T47D (cell line): Measurements from ENCODE around the gene GPM6B.

Experiments used
- DNase-seq, 2 experiments: peaks; one replicate each; pipeline versions ENCODE4 v3.0.0 to v3.0.0-alpha.2; 2011 to 2012; ENCODE audit warnings: low read depth in 1 of 2, low spot score in 1 of 2
- JUND ChIP-seq: IDR thresholded peaks from 2 replicates; pipeline ENCODE4 v1.6.1; 2012; ENCODE audit warnings: low read depth
- in situ Hi-C: cut with HindIII; loops from 2 replicates; pipeline ENCODE4 v1.10.0; 2016; ENCODE audit warnings: low sequenced_read_pairs, low pct_unique_long_range_greater_than_20kb

The GPM6B gene, protein sequence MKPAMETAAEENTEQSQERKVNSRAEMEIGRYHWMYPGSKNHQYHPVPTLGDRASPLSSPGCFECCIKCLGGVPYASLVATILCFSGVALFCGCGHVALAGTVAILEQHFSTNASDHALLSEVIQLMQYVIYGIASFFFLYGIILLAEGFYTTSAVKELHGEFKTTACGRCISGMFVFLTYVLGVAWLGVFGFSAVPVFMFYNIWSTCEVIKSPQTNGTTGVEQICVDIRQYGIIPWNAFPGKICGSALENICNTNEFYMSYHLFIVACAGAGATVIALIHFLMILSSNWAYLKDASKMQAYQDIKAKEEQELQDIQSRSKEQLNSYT

DNA sequence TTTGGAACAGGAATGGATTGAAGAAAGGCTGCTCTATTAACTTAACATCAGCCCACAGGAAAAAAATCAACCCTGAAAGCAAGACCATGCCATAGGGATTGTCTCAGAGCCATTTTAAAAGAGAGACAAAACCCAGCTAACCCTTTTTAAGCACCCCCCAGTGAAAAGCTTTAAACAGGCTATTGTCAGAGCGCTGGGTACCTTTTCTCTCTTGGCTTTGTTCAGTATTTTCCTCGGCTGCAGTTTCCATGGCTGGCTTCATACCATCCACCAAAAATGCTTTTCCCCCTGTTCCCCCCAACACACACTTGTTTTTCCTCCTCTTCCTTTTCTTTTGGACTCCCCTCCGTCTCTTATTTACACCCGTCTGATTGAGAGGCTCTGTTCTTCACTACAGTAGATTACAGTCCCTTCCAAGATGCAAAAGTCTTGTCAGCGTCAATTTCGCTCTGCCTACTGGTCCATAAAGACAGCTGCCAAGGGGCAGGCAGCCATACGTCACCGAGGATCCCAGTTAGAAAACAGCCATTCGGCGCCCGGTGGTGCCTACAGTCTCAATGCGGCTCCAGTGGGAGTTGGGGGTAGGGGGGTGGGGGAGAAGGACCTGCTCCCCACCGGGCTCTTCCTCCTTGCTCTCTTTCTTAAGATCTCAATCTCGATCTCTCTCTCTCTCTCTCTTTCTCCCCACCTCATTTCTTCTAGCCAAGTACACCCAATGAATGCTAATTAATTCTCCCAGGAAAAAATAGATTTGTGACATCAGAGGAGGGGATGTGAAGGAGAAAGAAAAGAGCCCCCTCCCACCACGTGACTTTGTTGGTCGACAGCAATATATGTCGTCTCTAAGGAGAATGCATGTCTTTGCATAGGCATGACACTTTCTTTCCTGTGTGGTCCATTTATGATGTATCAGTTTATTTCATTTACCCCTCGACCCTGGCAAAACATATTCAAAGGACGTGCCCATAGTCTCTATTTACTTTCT lies at the start of gene GPM6B:
Gene GPM6B, minus strand, starts transcription at position 451 of the 985 bp plus-strand sequence. Its CDS starts 189 bp downstream, at position 262.
- DNase-seq = no peak
- in situ Hi-C loops = no loop called here
- TF ChIP-seq JUND = no peak

DNA sequence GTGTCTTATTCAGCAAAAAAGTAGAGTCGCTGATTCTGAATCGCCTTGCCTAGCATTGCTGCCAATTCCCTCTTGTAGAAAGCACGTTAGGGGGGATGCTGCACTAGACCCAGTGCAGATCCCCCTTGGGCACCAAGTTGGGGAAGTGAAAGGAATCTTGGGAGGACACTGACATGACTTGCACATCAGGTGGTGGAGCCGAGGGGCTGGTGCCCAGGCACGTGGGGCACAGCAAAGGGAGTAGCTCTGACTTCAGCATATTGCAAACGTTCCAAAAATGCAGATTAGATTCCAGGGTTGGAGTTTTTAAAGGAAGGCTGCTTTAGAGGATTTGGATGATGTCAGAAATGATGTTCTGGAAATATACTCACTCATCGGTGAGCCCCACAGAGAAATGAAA lies 47.4 kb upstream of the GPM6B start:
- in situ Hi-C loops = no loop called here
- no peak for TF ChIP-seq JUND
- DNase-seq = no peak

DNA sequence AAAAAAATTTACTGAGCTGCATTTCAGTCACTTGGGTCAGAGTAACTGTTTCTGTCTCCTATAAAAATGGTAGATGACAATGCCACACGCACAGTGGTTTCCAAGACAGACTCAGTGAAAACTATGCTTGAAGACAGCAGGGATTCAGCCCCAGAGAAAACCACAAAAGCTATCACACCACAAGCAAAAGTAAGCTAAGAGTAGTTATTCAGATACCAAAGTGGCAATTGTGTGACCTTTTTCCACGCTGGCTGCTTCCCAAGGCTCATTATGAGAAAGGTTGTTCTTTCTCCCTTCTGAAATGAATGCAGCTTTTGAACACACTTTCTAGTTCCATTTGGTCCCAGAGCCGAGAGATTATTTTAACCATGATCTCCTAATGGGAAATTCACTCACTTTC lies 46.4 kb upstream of the GPM6B start:
- DNase-seq = no peak
- no peak for TF ChIP-seq JUND
- in situ Hi-C loops = no loop called here

DNA sequence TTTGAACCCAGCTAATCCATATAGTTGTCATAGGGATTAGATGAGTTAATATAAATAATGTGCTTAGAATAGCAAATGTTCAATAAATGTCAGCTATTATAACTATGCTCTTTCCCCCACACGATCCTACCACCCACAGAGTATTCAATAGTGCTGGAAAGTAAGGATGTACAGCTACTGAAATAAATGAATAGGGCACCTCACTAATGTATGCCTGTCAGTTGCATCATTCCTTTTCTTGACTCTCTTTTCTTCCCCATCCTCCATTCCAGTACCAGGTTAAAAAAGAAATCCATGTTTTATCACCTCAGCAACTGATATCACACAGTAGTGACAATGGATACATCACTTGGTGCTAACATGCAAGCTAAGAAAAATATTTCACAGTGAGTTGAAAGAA lies 42.8 kb upstream of the GPM6B start:
- no peak for TF ChIP-seq JUND
- DNase-seq = no peak
- in situ Hi-C loops = no loop called here

DNA sequence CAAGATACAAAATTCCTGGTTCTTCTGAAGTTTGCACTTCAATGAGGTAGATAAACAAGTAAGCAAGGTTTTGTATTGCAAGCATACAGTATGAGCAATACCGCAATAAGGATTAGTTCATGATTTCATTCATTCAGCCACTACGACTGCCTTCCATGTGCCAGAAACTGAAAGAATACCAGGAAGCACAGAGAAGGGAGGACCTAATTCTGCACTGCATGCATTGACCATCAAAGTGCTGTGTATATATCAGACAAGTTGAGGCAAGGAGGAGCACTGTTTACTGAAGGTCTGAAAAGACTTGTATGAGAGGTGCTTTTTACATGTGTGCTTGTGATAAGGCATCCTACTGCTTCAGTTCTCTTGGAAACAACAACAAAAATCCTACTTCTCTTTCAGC lies 40.9 kb upstream of the GPM6B start:
- no peak for DNase-seq
- TF ChIP-seq JUND = no peak
- in situ Hi-C loops = no loop called here

DNA sequence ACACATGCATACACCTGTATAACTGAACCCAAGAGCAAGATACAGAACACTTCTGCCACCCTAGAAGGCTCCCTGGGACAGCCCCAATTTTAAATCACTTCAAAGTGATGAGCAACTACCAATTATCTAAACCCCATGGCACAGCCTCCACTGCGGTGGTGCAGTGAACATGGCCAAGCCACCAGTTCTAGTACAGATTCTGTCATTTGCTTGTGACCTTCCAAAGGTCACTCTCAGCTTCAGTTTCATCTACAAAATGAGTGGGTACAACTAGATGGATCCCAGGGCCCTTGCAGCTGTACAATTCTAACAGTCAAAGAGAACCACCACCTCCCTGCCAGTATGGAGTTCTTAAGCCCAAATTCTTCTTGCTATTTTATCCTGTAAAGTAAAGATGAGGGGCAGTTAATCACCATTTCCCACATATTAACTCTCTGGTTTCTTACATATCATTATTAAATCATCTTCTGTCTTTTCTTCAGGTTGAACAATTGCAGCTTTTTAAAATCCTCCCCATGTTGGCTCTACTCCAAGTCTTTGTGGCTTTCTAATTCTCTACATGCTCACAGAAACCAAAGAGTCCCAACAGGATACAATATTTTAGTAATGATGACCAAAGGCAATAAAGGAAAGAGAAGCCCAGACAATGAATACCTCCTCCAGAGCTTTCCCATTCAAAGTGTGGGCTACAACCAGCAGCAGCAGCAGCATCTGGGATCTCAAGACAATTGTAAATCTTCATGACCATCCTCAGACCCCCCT lies 39.0 kb upstream of the GPM6B start:
- DNase-seq = no peak
- in situ Hi-C loops = no loop called here
- no peak for TF ChIP-seq JUND

DNA sequence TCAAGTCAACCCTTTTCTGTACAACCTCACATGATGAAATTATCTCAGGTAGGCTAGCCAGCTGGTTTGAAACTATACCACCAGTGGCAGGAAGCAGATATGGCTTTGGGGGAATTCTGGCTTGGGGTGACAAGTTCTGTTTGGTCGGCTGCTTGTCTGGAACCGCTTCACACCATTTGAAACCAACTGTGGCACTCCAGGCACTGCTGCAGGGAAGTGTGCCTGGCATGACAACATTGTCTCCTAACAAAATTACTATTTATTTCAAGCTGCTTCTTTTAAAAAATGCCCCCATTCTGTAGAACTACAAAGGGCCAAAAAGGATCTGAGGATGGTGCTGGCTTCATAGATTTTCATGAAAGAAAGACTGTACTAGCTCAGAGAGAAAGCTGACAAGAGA lies 37.1 kb upstream of the GPM6B start:
- DNase-seq = no peak
- in situ Hi-C loops = no loop called here
- no peak for TF ChIP-seq JUND

DNA sequence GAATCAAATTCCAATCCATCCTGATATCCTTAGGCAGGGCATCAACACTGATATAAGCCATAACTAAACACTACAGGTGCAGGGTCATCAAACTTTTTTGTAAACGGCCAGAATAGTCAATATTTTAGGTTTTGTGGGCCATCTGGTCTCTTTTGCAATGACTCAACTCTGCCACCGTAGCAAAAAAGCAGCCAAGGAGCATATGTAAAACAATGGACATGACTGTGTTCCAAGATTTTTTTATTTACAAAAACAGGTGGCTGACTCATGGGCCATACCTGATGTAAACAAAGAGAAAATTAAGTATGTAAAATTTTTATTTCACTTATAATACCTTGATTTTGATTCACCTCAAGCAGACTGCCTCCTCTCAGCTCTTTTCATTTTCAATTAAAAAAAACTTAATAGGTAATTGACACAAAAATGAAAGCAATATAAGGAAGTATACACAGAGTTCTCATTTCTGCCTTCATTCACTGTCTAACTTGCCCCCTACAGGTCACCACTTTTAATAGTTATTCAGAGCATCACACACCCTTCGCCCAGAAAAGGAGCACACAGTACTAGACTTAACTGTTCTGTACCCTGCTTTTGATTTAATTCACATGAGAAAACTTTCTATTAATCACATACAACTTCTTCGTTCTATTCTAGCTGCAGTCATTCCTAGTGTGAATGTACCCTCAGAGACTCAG lies 35.3 kb upstream of the GPM6B start:
- no peak for DNase-seq
- TF ChIP-seq JUND = no peak
- in situ Hi-C loops = no loop called here

DNA sequence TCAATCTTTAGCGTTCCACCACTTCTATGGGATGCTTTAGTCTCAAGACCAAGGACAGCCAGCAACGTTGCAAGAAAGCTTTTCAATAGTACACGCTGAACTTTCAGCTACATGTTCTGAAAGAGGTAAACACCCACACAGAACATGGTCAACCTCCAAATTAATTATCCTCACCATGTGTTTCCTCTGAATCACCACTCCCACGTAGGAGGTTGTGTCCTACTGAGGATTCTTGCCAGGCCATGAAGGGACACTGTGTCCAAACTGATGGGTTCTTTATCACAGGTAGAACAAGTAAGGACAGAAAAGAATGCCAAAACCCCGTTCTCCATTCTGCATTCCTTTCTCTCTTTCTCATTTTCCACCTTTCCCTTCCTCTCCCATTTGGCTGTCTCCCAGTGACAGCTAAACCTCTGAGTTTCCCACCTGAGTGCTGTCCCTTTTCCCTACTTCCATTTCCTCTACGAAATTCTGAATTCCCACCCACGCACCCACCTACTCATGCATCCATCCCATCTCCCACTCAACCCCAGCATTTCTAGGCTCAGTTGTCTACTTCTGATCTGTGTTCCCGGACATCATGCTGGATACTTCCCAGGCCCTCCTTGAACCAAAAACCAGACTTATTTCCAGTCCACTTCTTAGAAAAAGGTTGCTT lies 29.0 kb upstream of the GPM6B start:
- in situ Hi-C loops = no loop called here
- DNase-seq = no peak
- TF ChIP-seq JUND = no peak

DNA sequence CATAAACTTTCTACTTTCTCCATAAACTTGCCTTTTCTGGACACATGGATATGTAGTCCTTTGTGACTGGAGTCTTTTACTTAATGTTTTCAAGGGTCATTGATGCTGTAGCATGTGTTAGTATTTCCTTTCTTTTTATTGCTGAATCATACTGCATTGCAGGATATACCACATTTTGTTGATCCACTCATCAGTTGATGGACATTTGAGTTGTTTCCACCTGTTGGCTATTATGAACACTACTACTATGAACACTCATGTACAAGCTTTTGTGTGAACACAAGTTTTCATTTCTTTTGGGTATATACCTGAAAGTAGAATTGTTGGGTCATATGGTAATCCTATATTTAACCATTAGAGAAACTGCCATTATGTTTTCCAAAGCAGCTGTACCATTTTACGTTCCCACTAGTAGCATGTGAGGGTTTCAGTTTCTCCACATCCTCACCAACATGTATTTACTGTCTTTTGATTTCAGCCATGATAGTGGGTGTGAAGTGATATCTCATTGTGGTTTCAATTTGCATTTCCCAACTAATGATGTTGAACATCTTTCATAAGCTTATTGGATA lies 26.3 kb upstream of the GPM6B start:
- TF ChIP-seq JUND = no peak
- in situ Hi-C loops = no loop called here
- DNase-seq = no peak

DNA sequence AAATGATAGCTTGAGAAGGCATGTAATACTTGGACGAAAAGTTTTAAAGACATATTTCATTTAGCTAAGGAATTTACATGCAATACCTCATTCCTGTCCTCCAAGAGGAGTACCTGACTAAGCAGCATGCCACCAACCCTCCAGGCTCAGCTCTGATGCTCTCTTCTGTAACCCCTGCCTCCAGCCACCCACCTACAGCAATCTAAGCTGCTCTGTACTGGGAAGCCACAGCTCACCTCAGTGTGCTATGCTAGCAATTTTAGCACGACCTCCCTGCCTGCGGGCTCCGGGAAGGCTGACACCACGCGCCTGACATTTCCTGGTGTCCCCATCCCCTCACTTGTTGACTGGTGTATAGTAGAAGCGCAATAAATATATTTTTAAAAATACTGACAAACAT lies 23.2 kb upstream of the GPM6B start:
- TF ChIP-seq JUND = no peak
- in situ Hi-C loops = no loop called here
- DNase-seq = no peak

DNA sequence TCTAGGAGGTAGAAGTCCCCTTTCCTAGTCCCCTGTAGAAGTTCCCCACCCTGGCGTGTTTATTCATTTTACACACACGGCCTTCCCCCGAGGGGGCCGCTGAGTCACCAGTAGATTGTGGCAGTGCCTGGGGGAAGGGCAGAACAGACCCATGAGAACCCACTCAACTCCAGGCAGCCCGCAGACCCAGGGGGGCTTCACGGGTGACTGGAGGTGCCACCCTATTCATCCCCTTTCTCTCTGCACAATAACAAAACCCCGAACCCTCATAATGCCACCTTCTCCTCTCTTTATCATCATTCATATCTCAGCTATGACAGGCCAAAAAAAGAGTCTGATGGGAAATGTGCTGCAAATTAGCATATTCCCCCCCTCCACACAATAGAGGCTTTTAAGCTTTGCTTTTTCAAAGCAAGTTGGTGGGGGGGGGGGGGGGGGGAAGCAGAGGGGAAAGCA lies 20.4 kb upstream of the GPM6B start:
- no peak for DNase-seq
- in situ Hi-C loops = no loop called here
- TF ChIP-seq JUND = no peak
